SIG-M5 (cell line): ENCODE measurements around the gene KLHDC1.
A peak's percentile ranks its signal among the peaks of the same experiment; 100 is the strongest.
"Not testable (repeated sequence)": the region's sequence is repeated elsewhere in the genome, so short reads cannot be mapped to it uniquely, and the experiment has no call there.

Experiments used
- DNase-seq: peaks from one replicate; lab custom pipeline; 2025; lab: John Stamatoyannopoulos, UW

KLHDC1 gene

GRCh38 chr14:49727171-49727570 is 34.3 kb downstream of the KLHDC1 start:
- no peak for DNase-seq

DNA sequence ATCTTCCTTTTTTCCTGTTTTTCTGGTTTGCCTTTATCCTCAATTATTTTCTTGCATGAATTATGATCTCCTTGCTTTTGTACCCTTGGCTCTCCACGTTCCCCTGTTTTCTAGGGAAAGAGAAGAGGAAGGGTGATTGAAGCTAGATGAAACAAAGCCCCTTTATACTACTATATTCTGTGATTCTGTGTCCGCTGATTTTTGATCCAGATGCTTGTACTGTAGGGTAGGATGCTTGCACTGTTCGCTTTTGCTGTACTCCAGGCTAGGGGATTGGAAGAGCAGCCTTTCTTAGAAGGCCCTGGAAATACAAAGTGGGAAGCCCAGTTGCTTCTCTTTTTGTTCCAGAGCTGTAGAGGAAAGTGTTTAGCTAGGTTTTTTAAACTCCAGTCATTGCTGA is 40.0 kb downstream of the KLHDC1 start:
- no peak for DNase-seq

GRCh38 chr14:49733836-49734235 is 40.9 kb downstream of the KLHDC1 start:
- no peak for DNase-seq

DNA sequence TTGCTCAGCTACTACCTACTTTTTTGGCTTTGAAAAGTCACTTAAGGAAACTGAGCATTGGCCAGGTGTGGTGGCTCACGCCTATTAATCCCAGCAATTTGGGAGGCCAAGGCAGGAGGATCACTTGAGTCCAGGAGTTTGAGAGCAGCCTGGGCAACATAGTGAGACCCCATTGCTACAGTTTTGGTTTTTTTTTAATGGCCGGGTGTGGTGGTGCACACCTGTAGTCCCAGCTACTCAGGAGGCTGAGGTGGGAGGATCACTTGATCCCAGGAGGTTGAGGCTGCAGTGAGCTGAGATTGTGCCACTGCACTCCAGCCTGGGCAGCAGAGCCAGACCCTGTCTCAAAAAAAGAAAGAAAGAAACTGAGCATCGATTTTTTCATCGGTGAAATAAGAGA is 42.7 kb downstream of the KLHDC1 start:
- DNase-seq: not testable (repeated sequence)

DNA sequence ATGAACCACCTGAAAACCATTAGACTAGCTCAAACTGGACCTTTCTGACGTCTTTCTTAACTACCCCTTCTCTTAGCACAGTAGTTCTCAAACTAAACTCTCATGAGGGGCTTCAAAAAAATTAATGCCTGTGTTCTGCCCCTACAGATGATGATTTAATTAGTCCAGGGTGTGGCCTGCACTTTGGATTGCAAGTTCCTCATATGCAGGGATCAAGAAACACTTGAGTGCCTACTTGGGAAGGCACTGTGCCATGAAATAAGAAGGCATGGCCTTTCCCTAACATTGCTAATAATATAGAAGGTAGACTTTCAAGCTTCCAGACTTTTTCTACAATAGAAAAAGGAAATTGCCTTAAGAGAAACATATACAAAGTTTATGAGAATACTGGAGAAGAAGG is 52.3 kb downstream of the KLHDC1 start:
- DNase-seq: no peak

- DNase-seq: not testable (repeated sequence)
These were observed 53.6 kb downstream of the KLHDC1 start for GRCh38 chr14:49746476-49746875.

GRCh38 chr14:49754570-49755097 is 61.7 kb downstream of the KLHDC1 start:
- DNase-seq: no peak

DNA sequence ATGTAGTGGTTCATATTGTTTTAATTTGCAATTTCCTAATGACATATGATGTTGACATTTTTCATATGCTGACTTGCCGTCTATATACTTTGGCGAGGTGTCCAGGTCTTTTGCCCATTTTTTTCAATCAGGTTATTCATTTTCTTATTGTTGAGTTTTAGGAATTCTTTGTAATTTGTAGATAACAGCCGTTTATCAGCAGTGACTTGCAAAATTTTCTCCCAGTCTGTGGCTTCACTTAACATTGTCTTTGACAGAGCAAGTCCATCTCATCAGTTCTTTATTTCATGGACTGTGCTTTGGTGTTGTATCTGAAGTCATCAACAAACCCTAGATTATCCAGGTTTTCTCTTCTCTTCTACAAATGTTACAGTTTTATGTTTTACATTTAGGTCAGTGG is 62.5 kb downstream of the KLHDC1 start:
- no peak for DNase-seq

DNA sequence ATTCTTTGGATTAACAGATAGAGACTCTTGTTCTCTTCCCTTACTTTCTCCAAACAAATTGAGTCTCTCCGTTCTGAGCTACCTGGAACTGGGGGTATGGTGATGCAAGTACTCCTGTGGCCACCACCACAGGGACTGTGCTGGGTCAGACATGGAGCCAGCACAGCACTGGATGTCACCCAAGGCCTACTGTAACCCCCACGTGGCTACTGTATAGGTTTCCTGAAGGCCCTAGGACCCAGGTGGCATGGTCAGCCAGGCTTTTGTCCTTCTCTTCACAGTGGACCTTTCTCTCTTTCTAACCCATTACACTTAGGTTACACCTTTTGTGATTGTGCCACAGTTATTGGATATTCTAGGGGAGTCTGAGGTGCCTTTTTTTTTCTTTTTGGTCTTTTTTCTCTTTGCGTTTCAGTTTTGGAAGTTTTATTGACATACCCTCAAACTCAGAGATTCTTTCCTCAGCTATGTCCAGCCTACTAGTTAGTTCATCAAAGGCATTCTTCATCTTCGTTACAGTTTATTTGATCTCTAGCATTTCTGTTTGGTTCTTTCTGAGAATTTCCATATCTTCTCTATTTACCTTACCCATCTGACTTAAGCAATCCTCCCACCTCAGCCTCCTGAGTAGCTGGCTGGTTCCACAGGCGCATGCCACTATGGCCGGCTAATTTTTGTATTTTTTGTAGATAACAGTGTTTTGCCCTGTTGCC is 69.1 kb downstream of the KLHDC1 start:
- no peak for DNase-seq

DNA sequence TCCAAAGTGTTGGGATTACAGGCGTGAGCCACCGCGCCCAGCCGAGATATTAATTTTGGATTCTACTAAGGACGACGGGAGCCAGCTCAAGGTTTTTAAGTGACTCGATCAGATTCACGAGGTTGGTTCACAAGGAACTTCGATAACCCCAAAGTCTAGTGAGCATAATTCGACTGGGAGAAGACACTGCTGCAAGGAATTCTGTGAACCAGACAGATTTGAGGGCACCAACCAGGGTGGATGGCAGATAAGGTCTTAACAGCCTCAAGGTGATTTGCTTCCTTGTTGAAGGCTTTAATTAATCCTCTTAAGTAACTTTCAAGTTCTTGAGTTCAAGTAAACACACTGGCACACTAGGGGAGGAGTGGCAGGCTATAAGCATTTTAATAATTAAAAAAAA is 73.9 kb downstream of the KLHDC1 start:
- no peak for DNase-seq

GRCh38 chr14:49767270-49767570 is 74.3 kb downstream of the KLHDC1 start:
- no peak for DNase-seq

DNA sequence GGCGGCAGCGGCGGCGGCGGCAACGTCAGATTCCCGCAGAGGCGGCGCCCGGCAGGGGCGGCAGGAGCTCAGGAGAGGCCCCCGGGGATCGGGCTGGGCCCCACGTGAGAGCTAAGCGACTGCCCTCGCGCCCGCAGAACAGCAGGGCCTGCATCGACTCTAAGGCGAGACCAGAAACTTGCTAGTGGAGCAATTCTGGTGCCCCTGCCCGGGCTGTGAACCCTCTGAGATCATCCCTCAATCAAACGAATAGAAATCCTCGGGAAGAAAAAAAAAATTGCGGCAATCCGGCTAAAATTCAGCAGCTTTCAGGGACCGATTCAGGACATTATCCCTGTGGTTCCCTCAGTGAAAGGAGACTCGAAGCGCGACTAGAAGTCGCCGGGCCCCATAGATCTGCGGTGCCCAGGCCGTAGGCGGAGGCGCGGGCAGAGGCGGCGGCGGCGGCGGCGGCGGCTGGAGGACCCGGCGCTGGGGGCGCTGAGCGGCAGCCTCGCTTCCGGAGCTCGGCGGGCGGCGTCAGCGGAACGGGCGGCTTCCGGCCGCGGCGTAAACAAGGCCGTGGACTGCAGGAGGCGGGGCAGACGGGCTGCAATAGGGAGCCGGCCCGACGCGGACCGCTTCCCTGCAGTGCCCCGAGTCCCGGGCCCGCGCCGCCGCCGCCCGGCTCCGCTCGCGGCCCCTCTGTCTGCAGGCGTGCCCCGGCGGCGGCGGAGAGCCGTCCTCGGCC is 74.8 kb downstream of the KLHDC1 start, which contains the start of gene KLHDC2:
KLHDC2 (plus strand) TSS at position 583 of the 730 bp plus-strand sequence. CDS start 316 bp downstream, outside the sequence.
- DNase-seq: peak; percentile 12

DNA sequence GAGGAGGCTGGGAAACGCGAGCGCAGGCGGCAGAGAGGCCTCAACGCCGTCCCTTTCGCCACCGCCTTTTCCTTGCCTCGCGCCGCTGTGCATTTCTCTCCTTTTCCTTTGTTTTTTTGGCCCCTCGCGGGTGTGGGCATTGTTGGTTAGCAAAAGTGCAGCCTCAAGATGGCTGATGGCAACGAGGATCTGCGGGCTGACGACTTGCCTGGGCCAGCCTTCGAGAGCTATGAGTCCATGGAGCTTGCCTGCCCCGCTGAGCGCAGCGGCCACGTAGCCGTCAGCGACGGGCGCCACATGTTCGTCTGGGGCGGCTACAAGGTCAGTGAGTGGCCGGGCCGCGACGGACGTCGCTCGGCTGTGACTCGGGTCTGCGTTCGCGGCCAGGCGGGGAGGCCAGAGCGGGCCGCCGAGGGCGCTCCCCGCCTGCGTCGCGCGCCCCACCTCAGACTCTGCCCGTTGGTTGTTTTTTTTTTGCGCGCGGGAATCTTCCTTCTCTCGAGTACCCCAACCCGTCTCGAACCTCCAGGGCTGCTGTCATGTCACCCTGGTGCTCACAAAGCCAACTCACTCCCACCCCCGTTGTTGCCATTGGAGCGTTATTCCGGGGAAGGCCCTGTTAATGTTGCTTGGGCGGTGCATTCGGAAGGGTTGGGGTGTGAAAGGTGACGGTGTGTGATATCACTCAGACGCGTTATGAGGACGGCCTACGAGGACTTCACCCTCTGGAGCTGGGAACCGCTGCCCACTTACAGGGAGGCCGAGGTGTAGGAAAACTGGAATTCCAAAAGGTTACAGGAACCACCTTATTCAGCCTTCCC is 75.6 kb downstream of the KLHDC1 start:
- no peak for DNase-seq

DNA sequence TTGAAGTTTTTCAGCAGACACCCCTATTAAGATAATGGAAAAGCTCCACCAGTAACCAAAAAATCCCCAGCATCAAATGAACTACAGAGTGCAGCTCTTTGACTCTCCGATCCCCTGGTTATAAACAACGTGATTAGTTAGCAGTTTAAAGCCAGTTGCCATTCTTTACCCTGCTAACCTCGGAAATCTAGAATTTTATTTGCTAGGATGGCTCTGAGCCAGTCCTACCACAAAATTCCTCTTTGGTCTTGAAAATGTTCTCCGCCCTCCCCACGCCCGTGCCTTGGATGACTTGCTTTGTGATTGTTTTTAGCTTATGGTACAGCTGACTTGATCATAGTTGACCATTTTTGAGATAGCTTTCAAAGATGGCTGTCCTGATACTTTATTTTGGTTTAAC is 76.3 kb downstream of the KLHDC1 start:
- DNase-seq: no peak

DNA sequence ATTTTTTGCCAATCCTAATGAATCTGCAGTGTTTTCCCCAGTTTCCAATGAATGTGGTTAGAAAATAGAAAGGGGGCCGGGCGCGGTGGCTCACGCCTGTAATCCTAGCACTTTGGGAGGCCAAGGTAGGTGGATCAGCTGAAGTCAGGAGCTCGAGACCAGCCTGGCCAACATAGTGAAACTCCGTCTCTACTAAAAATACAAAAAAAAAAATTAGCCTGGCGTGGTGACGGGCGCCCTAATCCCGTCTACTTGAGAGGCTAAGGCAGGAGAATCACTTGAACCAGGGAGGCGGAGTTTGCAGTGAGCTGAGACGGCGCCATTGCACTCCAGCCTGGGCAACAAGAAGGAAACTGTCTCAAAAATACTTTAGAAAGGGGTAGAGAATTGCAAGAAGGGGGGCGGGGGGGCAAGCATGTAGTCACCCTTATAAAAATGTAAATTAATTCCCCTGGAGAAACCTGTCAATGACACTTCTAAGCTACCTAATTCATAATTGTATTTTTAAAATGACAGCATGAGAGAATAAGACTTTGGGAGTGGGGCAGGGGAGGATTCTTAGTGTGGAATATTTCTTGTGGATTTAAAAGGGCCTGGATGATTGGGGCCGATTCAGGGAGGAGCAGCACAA is 76.8 kb downstream of the KLHDC1 start:
- no peak for DNase-seq

- no peak for DNase-seq
These were observed 77.4 kb downstream of the KLHDC1 start for GRCh38 chr14:49770212-49770817.

- not testable (repeated sequence) for DNase-seq
These were observed 78.8 kb downstream of the KLHDC1 start for GRCh38 chr14:49771691-49772090.

GRCh38 chr14:49774106-49774505 is 81.2 kb downstream of the KLHDC1 start:
- no peak for DNase-seq

DNA sequence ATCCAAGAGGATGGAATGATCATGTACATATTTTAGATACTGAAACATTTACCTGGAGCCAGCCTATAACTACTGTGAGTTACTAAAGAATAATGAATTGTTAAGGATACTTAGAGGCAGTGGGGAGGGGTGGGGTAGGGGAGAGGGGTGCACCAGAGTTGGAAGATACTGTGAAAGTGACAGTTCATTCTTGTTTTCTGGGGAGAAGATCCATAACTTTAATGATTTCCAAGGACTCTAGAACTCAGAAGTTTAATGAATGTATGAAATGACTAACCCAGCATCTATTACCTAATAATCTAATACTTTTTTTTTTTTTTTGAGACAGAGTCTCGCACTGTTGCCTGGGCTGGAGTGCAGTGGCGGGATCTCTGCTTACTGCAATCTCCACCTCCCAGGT is 85.5 kb downstream of the KLHDC1 start:
- DNase-seq: no peak

GRCh38 chr14:49781040-49781439 is 88.1 kb downstream of the KLHDC1 start:
- DNase-seq: not testable (repeated sequence)

DNA sequence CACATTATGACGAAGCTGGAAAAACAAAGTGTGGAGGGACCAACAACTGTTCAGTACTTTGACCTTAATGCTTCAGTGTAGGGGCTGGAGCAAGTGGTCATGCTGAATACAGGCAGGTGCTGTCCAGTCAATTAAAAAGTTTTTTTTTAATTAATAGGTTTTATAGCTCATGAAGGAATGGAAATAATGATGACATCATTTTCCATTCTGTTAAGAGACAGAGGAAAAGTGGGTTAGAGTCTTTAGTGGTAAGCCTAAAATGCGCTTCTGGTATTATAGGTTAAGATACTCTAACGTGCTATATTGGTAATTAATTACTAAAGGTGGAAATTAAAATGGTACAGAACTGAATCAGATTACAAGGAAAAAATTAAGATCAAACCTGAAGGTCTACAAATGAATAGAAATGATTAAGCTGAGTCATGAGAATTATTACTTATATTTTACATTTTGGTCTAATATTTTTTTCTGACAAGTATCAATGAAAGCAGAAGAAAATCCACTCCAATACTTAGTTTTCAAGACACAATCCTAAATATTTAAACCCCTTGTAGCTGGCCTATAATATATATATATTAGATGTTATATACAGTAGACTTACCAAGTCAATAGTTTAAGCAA is 90.6 kb downstream of the KLHDC1 start:
- DNase-seq: no peak
